ENCODE results near the gene IGF1R. TPM values are rescaled to one million over a fixed set of nuclear protein-coding genes. Genes with fewer than 3 reads are reported as not detected.

IGF1R gene
- total and polyA plus RNA-seq, 2 donors (not counting 3 experiments of a cell fraction or from before 2014, with no cell fraction given): 16.1 to 59.1 TPM

- Histone ChIP-seq H3K36me3 (ENCODE audit: control insufficient read depth in 2 of 2, extremely low read depth in 1 of 2, insufficient read depth in 2 of 2, low read length in 2 of 2) (no peaks in the 10 kb centered on the region), H3K4me1 (ENCODE audit: control insufficient read depth, extremely low read depth, insufficient read depth, low read length) (peaks cover 31% of the 10 kb centered on the region), H3K4me3 (replicated peaks in 1 of 3; ENCODE audit: insufficient read depth in 1 of 3, low read depth in 1 of 3, low read length in 3 of 3) (no peak overlapping the region), H3K79me2 (ENCODE audit: control insufficient read depth, insufficient read depth, low read length) (peaks cover 62% of the 10 kb centered on the region), H3K27me3 (ENCODE audit: control insufficient read depth in 2 of 2, insufficient read depth in 2 of 2, low read length in 2 of 2) (no peaks in the 10 kb centered on the region), H3K4me2 (ENCODE audit: insufficient read depth, low read length) (no peak overlapping the region), H3K27ac (ENCODE audit: insufficient read depth, low read depth, low read length) (no peak overlapping the region), H2AFZ (ENCODE audit: low read depth, low read length) (no peak overlapping the region), H3K9me1 (replicated peaks; ENCODE audit: control insufficient read depth, extremely low read depth, insufficient read depth, low read length) (no peaks in the 10 kb centered on the region), H3K9me3 (replicated peaks; ENCODE audit: control insufficient read depth, insufficient read depth, low read length) (no peaks in the 10 kb centered on the region), H4K20me1 (replicated peaks; ENCODE audit: control insufficient read depth, extremely low read depth, insufficient read depth, low read length) (peaks cover 7% of the 10 kb centered on the region), H3K9ac (replicated peaks; ENCODE audit: extremely low read depth, insufficient read depth, low read length) (no peak overlapping the region)
- POLR2A ChIA-PET: no interaction called here
- no peak for FAIRE-seq
- dilution Hi-C loops (cut with MboI; ENCODE audit: extremely low pct_ligation_motif_present, low sequenced_read_pairs) (loop anchor here (25.0 kb wide), 1 partner anchor 230 kb away; no protein-coding TSS in a partner anchor), intact Hi-C loops (cut with micrococcal nuclease) (loop anchor here (10.0 kb wide), 1 partner anchor 557 kb away; no protein-coding TSS in a partner anchor)
- BruUV-seq (replicated peaks): no TSS peak
- no peak for DNase-seq (ENCODE audit: low read depth, low spot score)
- peak; percentile 32 for TF ChIP-seq FOS (IDR thresholded peaks at IDR 0.05; ENCODE audit: borderline replicate concordance, insufficient read depth, low read length)
- TF ChIP-seq EZH2 (IDR thresholded peaks at IDR 0.05; ENCODE audit: borderline replicate concordance, low read depth, low read length, severe bottlenecking): no peak
- CTCF ChIA-PET: interaction anchor here (0.8 to 5.9 kb wide), 10 partner anchors 9 to 225 kb away, joined by 3 to 78 read pairs (median 8); partner anchors contain the start of gene IGF1R
Observed at GRCh38 chr15:98657721-98658120, 9.4 kb downstream of the IGF1R start.

GRCh38 chr15:98658831-98659699 lies 10.7 kb downstream of the IGF1R start:
- BruUV-seq (replicated peaks): no TSS peak
- Histone ChIP-seq H3K36me3 (ENCODE audit: control insufficient read depth in 2 of 2, extremely low read depth in 1 of 2, insufficient read depth in 2 of 2, low read length in 2 of 2) (no peaks in the 10 kb centered on the region), H3K79me2 (ENCODE audit: control insufficient read depth, insufficient read depth, low read length) (peaks cover 57% of the 10 kb centered on the region), H3K27me3 (ENCODE audit: control insufficient read depth in 2 of 2, insufficient read depth in 2 of 2, low read length in 2 of 2) (no peaks in the 10 kb centered on the region), H3K27ac (ENCODE audit: insufficient read depth, low read depth, low read length) (no peak overlapping the region), H3K4me1 (ENCODE audit: control insufficient read depth, extremely low read depth, insufficient read depth, low read length) (peaks cover 23% of the 10 kb centered on the region), H3K4me2 (ENCODE audit: insufficient read depth, low read length) (no peak overlapping the region), H4K20me1 (replicated peaks; ENCODE audit: control insufficient read depth, extremely low read depth, insufficient read depth, low read length) (peaks cover 4% of the 10 kb centered on the region), H3K4me3 (replicated peaks in 1 of 3; ENCODE audit: insufficient read depth in 1 of 3, low read depth in 1 of 3, low read length in 3 of 3) (no peak overlapping the region), H3K9ac (replicated peaks; ENCODE audit: extremely low read depth, insufficient read depth, low read length) (no peak overlapping the region), H3K9me3 (replicated peaks; ENCODE audit: control insufficient read depth, insufficient read depth, low read length) (no peaks in the 10 kb centered on the region), H3K9me1 (replicated peaks; ENCODE audit: control insufficient read depth, extremely low read depth, insufficient read depth, low read length) (no peaks in the 10 kb centered on the region), H2AFZ (ENCODE audit: low read depth, low read length) (no peak overlapping the region)
- dilution Hi-C loops (cut with MboI; ENCODE audit: extremely low pct_ligation_motif_present, low sequenced_read_pairs) (loop anchor here (25.0 kb wide), 1 partner anchor 228 kb away; no protein-coding TSS in a partner anchor), intact Hi-C loops (cut with micrococcal nuclease) (loop anchor here (1.0 to 10.0 kb wide), 4 partner anchors 8 to 556 kb away; no protein-coding TSS in a partner anchor)
- DNase-seq (ENCODE audit: low read depth, low spot score): peak; percentile 51
- POLR2A ChIA-PET: no interaction called here
- peak; percentile 48 for FAIRE-seq
- CTCF ChIA-PET: interaction anchor here (0.6 to 5.9 kb wide), 21 partner anchors 8 to 417 kb away, joined by 3 to 78 read pairs (median 7); partner anchors contain the start of gene IGF1R
- TF ChIP-seq CTCF (IDR thresholded peaks at IDR 0.05; ENCODE audit: extremely low read depth in 1 of 2, insufficient read depth in 1 of 2, low read depth in 1 of 2, low read length in 2 of 2) (peak; percentile 75 to 81), POLR2A (IDR thresholded peaks at IDR 0.05; ENCODE audit: low read depth, low read length) (no peak), FOS (IDR thresholded peaks at IDR 0.05; ENCODE audit: borderline replicate concordance, insufficient read depth, low read length) (no peak), POLR2AphosphoS5 (IDR thresholded peaks at IDR 0.05; ENCODE audit: insufficient read depth, low read depth, low read length) (no peak)
